Naive thymus-derived CD8-positive, alpha-beta T cell (primary cell): ENCODE results near the gene PPP1R13B. TPM values are rescaled to one million over a fixed set of nuclear protein-coding genes. Genes with fewer than 3 reads are reported as not detected.

ENCODE experiments used
- ATAC-seq, 2 donors: fragments of 150-1000 bp; cut with Tn5 transposase in 1 of 2; sonication (Bioruptor Pico), chemical (Tn5 transposase) in 1 of 2; 1 replicate in 1 of 2; 2 replicates in 1 of 2; pipeline ENCODE4 v1.10.0; 2021; ENCODE audit warnings: mild to moderate bottlenecking in 2 of 2, moderate library complexity in 2 of 2
- POLR2A ChIA-PET: fragments of 350-600 bp; sonication (Branson Sonifier 250); formaldehyde crosslinking; loops from one replicate; lab custom pipeline; 2021; ENCODE audit warnings: antibody characterized with exemption; lab: Charles Lee
- DNase-seq, 10 donors: peaks; one replicate each; pipeline versions ENCODE4 v3.0.0 to v3.0.0-alpha.2; 2020 to 2022
- H3K27ac Mint-ChIP-seq, 10 donors: one replicate each; pipeline ENCODE4 v1.8.0; 2020 to 2022; ENCODE audit warnings: mild to moderate bottlenecking in 10 of 10, mixed read lengths in 10 of 10, moderate library complexity in 4 of 10, inconsistent platforms in 1 of 10
- H3K27me3 Mint-ChIP-seq, 5 donors: one replicate each; pipeline ENCODE4 v1.8.0; 2021 to 2022; ENCODE audit warnings: mixed read lengths in 5 of 5
- H3K36me3 Mint-ChIP-seq, 3 donors: one replicate each; pipeline ENCODE4 v1.8.0; 2020 to 2022; ENCODE audit warnings: mixed read lengths in 3 of 3, mild to moderate bottlenecking in 2 of 3, inconsistent platforms in 1 of 3
- H3K4me1 Mint-ChIP-seq, 4 donors: one replicate each; pipeline ENCODE4 v1.8.0; 2021 to 2022; ENCODE audit warnings: mixed read lengths in 4 of 4
- H3K4me3 Mint-ChIP-seq, 10 donors: one replicate each; pipeline ENCODE4 v1.8.0; 2020 to 2022; ENCODE audit warnings: mild to moderate bottlenecking in 10 of 10, mixed read lengths in 10 of 10, moderate library complexity in 6 of 10, inconsistent platforms in 1 of 10
- H3K9me3 Mint-ChIP-seq, 9 donors: one replicate each; pipeline ENCODE4 v1.8.0; 2020 to 2022; ENCODE audit warnings: mixed read lengths in 9 of 9, mild to moderate bottlenecking in 3 of 9, inconsistent platforms in 1 of 9, moderate library complexity in 1 of 9
- polyA plus RNA-seq, 3 donors: library from polyadenylated mRNA; unstranded; fragments of 300-500 nt; fragmentation: Illumina TruSeq; gene quantifications; one replicate each; pipeline ENCODE4 v1.2.3, GENCODE V29; 2021
- total RNA-seq, 8 experiments: library from RNA in 2 of 8; stranded (reverse) in 2 of 8; gene quantifications; one replicate each; pipeline ENCODE4 v1.2.3 and lab custom pipeline; 2021 to 2026

PPP1R13B gene
- total and polyA plus RNA-seq, 5 experiments from 2014 or later: 2.5 to 40.3 (median 6.8) TPM

- H3K27me3 Mint-ChIP-seq: no peaks in the 10 kb centered on the region
- H3K9me3 Mint-ChIP-seq: no peaks in the 10 kb centered on the region
- H3K36me3 Mint-ChIP-seq: peaks cover 0 to 9% (median 2%) of the 10 kb centered on the region in 3 donors
- DNase-seq (no peak), ATAC-seq (no peak)
- POLR2A ChIA-PET: interaction anchor here (1.1 kb wide), 1 partner anchor 10 kb away, joined by 4 read pairs; the partner anchor contains the start of genes XRCC3 and ZFYVE21
- H3K4me3 Mint-ChIP-seq: no peak overlapping the region
- H3K4me1 Mint-ChIP-seq: peaks cover under 1 to 4% (median 1%) of the 10 kb centered on the region in 4 donors
- no peak overlapping the region for H3K27ac Mint-ChIP-seq
These were observed 122.2 kb downstream of the PPP1R13B start for GRCh38 chr14:103725001-103725682.

GRCh38 chr14:103724116-103724515 lies 123.3 kb downstream of the PPP1R13B start:
- POLR2A ChIA-PET: no interaction called here
- no peak for ATAC-seq
- DNase-seq: no peak

DNA sequence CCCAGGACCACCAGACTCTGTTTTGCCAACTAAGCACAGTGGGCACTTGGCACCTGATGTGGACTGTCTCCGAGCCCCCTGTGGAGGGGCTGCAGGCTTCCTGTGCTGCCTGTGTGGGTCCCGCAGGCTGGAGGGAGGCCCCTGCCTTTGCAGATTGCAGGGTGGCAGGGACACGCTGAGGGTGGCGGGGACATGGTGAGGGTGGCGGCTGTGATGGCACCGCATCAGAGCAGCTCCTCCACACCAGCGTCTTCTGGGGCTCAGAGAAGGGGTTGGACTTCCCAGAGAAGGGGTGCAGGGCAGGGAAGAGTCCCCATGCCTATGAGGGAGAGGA lies 123.7 kb downstream of the PPP1R13B start:
- Mint-ChIP-seq H3K4me1 (peaks cover 3 to 17% (median 14%) of the 10 kb centered on the region in 4 donors), H3K9me3 (no peaks in the 10 kb centered on the region), H3K27ac (no peak overlapping the region), H3K36me3 (no peaks in the 10 kb centered on the region), H3K27me3 (no peaks in the 10 kb centered on the region), H3K4me3 (no peak overlapping the region)
- POLR2A ChIA-PET: no interaction called here
- ATAC-seq: no peak
- DNase-seq: no peak

More at GRCh38 chr14:103724116-103724515, 123.3 kb downstream of the PPP1R13B start:
- peak overlapping the region in 1 of 10 donors; percentile 16 for H3K27ac Mint-ChIP-seq
- no peak overlapping the region for H3K4me3 Mint-ChIP-seq
- peaks cover 0 to 3% (median under 1%) of the 10 kb centered on the region in 3 donors for H3K36me3 Mint-ChIP-seq
- no peaks in the 10 kb centered on the region for H3K9me3 Mint-ChIP-seq
- peaks cover 1 to 13% (median 12%) of the 10 kb centered on the region in 4 donors for H3K4me1 Mint-ChIP-seq
- no peaks in the 10 kb centered on the region for H3K27me3 Mint-ChIP-seq

- Mint-ChIP-seq H3K27me3 (no peaks in the 10 kb centered on the region), H3K4me1 (peaks cover 11 to 39% (median 35%) of the 10 kb centered on the region in 4 donors), H3K27ac (peak overlapping the region in 3 of 10 donors; percentile 9 to 38 (median 34)), H3K9me3 (no peaks in the 10 kb centered on the region), H3K36me3 (no peaks in the 10 kb centered on the region), H3K4me3 (no peak overlapping the region)
- ATAC-seq (no peak), DNase-seq (no peak)
- POLR2A ChIA-PET: no interaction called here
These were observed 125.8 kb downstream of the PPP1R13B start for GRCh38 chr14:103721334-103722120.

DNA sequence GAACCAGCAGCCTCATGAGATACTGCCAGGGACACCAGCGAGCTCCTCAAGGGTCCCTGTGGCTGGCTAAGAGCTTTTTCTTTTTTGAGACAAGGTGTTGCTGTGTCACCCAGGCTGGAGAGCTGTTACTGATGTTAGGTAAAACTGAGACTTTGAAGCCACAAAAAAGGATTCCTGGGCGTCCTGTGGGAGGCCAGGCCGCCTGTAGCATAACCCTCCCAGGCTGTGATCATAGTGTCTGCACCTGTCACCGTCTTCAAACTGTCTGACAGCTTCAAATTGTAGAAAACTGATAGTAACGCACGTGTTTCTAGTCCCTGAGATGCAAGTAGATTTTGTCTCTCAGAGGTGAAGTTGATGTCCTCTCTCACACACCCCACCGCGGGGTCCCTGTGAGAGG lies 127.6 kb downstream of the PPP1R13B start:
- H3K9me3 Mint-ChIP-seq: no peaks in the 10 kb centered on the region
- H3K27ac Mint-ChIP-seq: peak overlapping the region in 4 of 10 donors; percentile 47 to 77 (median 73)
- peaks cover 0 to 2% (median 0%) of the 10 kb centered on the region in 3 donors for H3K36me3 Mint-ChIP-seq
- H3K27me3 Mint-ChIP-seq: no peaks in the 10 kb centered on the region
- POLR2A ChIA-PET: no interaction called here
- ATAC-seq (no peak), DNase-seq (no peak)
- peaks cover 14 to 47% (median 39%) of the 10 kb centered on the region in 4 donors for H3K4me1 Mint-ChIP-seq
- H3K4me3 Mint-ChIP-seq: peak overlapping the region in 3 of 10 donors; percentile 2 to 37 (median 29)

- no peaks in the 10 kb centered on the region for H3K9me3 Mint-ChIP-seq
- H3K27ac Mint-ChIP-seq: peak overlapping the region in 2 of 10 donors; percentile 19 to 35
- ATAC-seq (no peak), DNase-seq (no peak)
- POLR2A ChIA-PET: interaction anchor here (0.7 kb wide), 1 partner anchor 22 kb away, joined by 7 read pairs; no protein-coding TSS in a partner anchor
- peaks cover 17 to 48% (median 47%) of the 10 kb centered on the region in 4 donors for H3K4me1 Mint-ChIP-seq
- H3K27me3 Mint-ChIP-seq: no peaks in the 10 kb centered on the region
- H3K36me3 Mint-ChIP-seq: peaks cover 0 to 2% (median 0%) of the 10 kb centered on the region in 3 donors
- peak overlapping the region in 3 of 10 donors; percentile 20 to 86 (median 32) for H3K4me3 Mint-ChIP-seq
These were observed 128.8 kb downstream of the PPP1R13B start for GRCh38 chr14:103718572-103718971.

DNA sequence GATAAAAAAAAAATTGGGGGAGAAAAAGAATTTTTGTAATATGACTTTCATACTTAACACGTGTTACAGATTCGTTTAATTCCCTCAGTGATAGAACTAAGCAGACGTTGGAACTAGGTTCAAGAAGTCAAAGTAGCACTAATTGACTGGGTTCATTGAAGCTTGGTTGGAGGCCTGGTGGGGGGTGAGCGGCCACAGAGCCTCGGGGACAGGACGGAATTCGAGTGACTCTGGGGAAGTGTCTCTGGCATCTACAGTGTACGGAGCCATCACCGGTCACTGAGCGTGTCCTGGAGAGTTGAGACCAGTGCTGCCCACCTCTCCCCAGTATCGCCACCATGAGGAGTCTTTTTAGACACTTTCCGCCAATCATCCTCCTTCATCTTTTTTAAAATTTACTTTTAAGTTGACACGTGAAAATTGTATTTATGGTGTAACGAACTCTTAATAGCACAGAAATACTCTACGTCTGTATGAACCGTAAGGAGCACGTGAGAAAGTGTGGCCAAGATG lies 130.4 kb downstream of the PPP1R13B start:
- ATAC-seq: no peak
- peak overlapping the region in 6 of 10 donors; percentile 37 to 79 (median 46) for H3K27ac Mint-ChIP-seq
- H3K4me1 Mint-ChIP-seq: peaks cover 17 to 55% (median 53%) of the 10 kb centered on the region in 4 donors
- peaks cover 0 to 2% (median 0%) of the 10 kb centered on the region in 3 donors for H3K36me3 Mint-ChIP-seq
- no peaks in the 10 kb centered on the region for H3K9me3 Mint-ChIP-seq
- DNase-seq: peak in 1 of 10 donors; percentile 35
- POLR2A ChIA-PET: interaction anchor here (1.9 kb wide), 1 partner anchor 88 kb away, joined by 6 read pairs; the partner anchor contains the start of gene KLC1
- peak overlapping the region; percentile 69 to 99 (median 82) for H3K4me3 Mint-ChIP-seq
- H3K27me3 Mint-ChIP-seq: no peaks in the 10 kb centered on the region

DNA sequence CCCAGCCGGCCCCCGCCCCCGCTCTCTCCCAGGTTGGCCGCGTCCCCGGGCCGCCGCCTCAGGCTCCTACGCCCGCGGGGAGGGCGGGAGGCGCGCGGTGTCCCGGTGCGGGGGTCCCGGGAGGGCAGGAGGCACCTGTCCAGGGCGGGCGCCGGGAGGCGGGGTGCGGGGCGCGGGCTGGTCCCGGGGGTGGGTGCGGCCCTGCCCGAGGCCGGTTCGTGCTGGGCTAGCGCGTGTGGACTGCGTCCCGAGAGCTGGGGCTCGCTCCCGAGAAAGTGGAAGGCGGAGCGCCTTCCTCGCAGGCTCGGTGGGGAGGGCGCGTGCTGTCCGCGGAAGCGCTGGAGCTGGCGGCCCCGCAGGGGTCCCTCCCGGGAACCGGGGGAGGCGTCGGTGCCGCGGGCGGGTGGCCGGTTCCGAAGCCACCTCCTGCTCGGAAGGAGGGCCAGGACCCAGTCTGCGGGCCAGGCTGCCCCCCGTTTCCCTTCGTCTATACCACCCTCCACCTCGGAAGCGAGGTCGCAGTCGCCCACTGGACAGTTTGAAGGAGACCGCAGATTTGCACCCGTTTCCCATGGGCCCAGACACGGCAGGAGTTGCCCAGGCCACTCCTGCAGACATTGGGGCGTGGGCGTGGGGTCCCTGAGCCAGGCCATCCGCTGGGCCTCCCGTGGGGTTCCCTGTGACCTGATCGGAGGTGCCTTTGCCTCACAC lies 131.1 kb downstream of the PPP1R13B start:
- peak in 3 of 10 donors; percentile 19 to 62 (median 24) for DNase-seq

GRCh38 chr14:103715052-103716000 lies 132.0 kb downstream of the PPP1R13B start, which contains the start of the genes XRCC3 and ZFYVE21:
Gene XRCC3, minus strand, starts transcription at chr14:103715451. Its CDS starts 4,364 bp downstream, at chr14:103711087.
Gene ZFYVE21, plus strand, starts transcription at chr14:103715810. Its CDS starts 32 bp downstream, at chr14:103715842.
- Mint-ChIP-seq H3K27me3 (no peaks in the 10 kb centered on the region), H3K9me3 (no peaks in the 10 kb centered on the region), H3K4me1 (peaks cover 19 to 55% (median 52%) of the 10 kb centered on the region in 4 donors), H3K4me3 (peak within 1 kb of the TSS; percentile 86 to 99 (median 90)), H3K36me3 (peaks cover 0 to 2% (median 0%) of the 10 kb centered on the region in 3 donors), H3K27ac (peak within 1 kb of the TSS; percentile 69 to 98 (median 86))
- ATAC-seq (peak; percentile 93 to 96), DNase-seq (peak; percentile 96 to 100 (median 100))
- POLR2A ChIA-PET: interaction anchor here (0.5 to 1.9 kb wide), 7 partner anchors 9 to 254 kb away, joined by 3 to 6 read pairs (median 5); partner anchors contain the start of gene KLC1

More for the DNA sequence above, 131.1 kb downstream of the PPP1R13B start:
- ATAC-seq: peak in 1 of 2 donors; percentile 5
- Mint-ChIP-seq H3K9me3 (no peaks in the 10 kb centered on the region), H3K36me3 (peaks cover 0 to 2% (median 0%) of the 10 kb centered on the region in 3 donors), H3K4me3 (peak overlapping the region; percentile 69 to 99 (median 82)), H3K27ac (peak overlapping the region in 3 of 10 donors; percentile 38 to 83 (median 48)), H3K27me3 (no peaks in the 10 kb centered on the region), H3K4me1 (peaks cover 19 to 55% (median 53%) of the 10 kb centered on the region in 4 donors)
- POLR2A ChIA-PET: interaction anchor here (0.5 to 1.9 kb wide), 7 partner anchors 10 to 253 kb away, joined by 3 to 6 read pairs (median 5); partner anchors contain the start of gene KLC1

DNA sequence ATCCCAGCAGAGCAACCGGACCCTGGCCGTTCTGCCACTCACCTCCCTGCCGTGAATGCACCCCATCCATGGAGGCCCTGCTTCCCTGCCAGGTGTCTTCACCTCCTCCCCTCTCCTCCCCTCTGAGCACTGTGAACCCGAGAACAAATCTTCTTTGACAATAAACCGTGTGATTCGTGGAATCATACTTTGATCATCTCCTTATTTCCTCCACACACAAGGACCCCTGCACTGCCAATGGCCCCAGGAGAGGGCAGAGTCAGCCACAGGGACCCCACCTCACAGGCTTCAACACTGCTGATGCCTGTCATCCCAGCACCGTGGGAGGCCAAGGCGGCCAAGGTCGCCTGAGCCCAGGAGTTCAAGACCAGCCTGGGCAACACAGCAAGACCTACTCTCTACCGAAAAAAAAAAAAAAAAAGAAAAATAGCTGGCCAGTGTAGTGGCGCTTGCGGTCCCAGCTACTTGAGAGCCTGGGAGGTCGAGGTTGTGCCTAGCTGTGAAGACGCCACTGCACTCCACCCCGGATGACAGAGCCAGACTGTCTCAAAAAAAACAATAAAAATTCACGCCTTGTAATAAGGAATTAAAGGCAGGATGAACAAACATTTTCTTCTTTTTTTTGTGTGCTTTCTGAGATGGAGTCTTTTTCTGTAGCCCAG lies 133.2 kb downstream of the PPP1R13B start:
- H3K4me3 Mint-ChIP-seq: peak overlapping the region; percentile 55 to 99 (median 72)
- POLR2A ChIA-PET: interaction anchor here (0.6 to 1.0 kb wide), 2 partner anchors 12 to 18 kb away, joined by 3 read pairs; no protein-coding TSS in a partner anchor
- no peaks in the 10 kb centered on the region for H3K9me3 Mint-ChIP-seq
- no peaks in the 10 kb centered on the region for H3K27me3 Mint-ChIP-seq
- DNase-seq (no peak), ATAC-seq (no peak)
- peak overlapping the region in 3 of 10 donors; percentile 10 to 68 (median 40) for H3K27ac Mint-ChIP-seq
- peaks cover 17 to 45% (median 41%) of the 10 kb centered on the region in 4 donors for H3K4me1 Mint-ChIP-seq
- peaks cover 0 to 2% (median 0%) of the 10 kb centered on the region in 3 donors for H3K36me3 Mint-ChIP-seq
